ENCODE results near the gene MTX3.

The MTX3 gene

DNA sequence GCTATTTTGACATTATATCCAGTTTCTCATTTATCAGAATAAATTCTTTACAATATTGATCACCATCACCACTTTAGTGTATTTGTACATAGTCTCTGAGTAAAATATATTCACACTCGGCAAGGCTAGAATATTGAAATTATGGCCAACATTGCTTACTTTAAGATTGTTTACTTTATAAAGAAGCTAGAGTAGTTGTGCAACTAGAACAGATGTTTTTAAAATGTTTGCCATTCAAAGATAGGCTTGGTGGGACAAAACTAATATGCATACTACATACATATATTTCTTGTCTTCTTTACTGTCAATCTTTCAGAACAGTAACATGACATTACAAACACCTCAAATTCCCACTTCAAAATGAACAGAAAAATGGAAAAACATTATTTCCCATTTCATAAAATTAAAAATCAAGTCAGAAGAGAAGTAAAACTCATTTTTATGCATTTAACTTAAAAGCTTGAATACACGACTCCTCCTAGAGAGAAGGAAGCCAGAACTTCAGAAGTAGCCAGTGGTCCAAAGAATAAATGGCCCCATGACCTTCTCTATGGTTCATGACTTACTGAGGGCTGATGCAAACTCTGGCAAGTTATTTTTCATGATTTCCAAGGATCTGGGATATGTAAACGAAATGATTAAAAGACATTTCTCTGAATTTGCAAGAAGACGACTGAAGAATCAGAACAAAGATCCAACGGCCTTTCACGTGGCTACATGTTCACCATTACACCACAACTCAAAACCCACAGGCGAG is 14.1 kb downstream of the MTX3 start:
- no peak for DNase-seq

DNA sequence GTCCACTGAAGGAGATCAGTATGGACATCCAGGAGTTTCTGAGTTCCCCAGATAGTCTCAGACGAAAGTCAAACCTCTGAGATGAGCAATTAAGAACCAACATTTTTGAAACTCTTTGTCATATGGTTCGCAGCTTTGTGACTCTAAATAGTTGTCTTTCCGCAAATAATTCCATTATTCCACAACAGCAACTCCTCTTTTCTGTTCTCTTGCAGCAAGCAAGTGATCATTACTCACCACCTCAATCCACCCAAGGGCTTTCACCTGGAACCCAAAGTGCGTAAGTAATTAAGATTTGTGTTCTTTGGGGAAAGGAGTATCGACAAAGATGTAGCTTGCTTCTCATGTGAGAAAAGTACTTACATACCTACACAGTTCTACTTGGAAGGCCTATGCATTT is 15.6 kb downstream of the MTX3 start:
- DNase-seq, result no peak

DNA sequence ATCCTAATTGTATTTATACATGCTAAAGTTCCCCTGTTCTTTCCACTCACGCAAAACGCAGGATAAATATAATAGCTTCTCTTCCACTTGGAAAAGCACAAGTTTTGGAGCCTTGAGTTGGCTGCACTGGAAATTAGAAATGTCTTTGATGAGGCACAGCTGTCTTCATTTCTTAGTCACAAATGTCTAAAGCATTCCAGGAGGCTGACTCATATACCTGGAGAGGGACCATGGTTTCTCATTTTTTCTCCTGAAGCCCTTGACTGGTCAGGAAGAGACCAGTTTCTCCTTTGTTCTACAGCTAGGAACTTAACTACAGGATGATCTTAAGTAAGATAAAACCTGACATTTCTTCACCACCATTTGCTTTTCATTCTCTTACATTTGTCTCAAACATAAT is 16.2 kb downstream of the MTX3 start:
- DNase-seq, result no peak

DNA sequence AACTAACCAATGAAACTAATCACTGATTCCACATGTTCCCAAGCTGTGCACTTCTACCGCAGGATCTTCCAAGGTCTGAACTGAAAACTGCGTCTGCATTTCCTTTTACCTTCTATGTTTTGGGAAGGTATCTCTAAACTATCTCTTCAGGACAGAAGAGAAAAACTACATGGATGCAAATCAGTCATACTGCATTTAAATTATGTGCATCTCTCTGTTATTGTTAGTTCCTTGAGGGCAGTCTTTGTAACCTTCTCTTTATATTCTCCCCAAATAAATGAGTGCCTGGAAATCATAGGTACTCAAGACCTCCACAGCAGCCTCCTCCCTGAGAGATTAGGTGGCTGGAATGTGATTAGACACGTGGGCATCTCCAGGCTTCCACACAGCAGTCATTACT is 17.1 kb downstream of the MTX3 start:
- no peak for DNase-seq

DNA sequence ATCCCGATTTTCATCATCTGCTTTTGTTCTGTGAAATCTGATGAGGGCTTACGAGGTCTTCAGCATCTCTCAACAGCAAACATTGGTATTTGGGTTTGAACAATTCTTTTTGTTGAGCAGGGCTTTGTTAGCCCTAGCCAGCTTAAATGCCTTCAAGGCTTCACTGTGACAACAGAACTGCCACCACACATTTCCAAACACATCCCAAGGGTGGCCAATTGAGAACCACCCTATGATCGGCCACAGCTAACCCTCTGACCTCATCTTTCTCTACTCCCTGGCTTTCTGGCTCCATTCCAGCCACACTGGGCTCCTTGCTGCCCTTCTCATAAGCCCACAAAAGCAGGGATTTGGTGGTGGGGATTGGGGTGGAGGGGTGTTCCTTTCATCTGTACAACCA is 17.6 kb downstream of the MTX3 start:
- no peak for DNase-seq

DNA sequence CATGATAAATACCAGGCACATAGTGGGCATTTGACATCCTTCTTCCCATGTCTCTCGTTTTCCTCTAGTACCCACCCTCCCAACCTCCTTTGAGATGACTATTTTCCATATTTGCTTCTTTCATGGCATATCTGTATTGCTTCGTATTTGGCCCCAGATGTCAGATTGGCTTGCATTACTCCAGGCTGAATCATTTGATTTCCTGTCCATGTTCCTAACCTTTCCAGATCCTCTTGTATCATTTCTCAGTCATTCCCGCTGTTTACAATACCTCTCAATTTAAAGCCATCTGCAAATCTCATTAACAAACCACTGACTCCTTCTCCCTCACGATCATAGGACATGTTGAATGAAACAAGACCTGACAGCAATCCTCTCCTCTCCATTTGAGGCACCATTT is 19.9 kb downstream of the MTX3 start:
- no peak for DNase-seq

DNA sequence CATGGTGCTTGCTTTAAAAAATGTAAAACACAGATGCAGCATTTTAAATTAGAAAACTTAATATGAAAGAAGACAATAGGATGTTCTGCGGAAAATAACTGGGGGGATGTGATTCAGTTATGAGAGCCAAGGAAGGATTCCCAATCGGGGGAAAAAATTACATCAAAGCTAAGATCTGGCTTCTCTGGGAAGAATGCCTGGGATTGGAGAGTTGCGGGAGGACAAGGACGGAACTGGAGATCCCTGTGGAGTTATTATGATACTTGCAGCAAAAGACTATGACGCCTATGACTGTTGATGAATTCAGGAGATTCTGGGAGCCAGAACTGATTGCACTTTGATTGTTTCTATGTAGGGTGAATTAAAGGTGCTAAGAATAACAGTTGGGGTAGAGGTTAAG is 24.6 kb downstream of the MTX3 start:
- DNase-seq, result no peak

DNA sequence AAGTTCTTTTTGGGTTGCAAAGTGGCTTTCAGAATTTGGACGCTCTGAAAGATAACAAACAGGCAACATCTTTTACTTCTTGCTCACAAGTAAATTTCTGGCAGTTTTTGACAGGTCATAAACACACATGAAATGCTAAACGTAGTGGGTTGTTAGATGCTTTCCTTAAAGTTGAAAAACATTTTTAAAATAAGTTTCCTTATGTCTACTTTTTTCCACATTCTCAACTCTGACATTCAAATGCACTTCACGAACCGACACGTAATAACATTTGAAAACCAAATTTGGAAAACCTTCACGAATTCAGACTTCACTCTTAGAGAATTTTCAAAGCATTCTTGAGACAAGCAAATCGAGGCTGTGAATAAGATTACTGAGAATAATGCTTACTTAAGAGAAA is 26.9 kb downstream of the MTX3 start:
- no peak for DNase-seq

DNA sequence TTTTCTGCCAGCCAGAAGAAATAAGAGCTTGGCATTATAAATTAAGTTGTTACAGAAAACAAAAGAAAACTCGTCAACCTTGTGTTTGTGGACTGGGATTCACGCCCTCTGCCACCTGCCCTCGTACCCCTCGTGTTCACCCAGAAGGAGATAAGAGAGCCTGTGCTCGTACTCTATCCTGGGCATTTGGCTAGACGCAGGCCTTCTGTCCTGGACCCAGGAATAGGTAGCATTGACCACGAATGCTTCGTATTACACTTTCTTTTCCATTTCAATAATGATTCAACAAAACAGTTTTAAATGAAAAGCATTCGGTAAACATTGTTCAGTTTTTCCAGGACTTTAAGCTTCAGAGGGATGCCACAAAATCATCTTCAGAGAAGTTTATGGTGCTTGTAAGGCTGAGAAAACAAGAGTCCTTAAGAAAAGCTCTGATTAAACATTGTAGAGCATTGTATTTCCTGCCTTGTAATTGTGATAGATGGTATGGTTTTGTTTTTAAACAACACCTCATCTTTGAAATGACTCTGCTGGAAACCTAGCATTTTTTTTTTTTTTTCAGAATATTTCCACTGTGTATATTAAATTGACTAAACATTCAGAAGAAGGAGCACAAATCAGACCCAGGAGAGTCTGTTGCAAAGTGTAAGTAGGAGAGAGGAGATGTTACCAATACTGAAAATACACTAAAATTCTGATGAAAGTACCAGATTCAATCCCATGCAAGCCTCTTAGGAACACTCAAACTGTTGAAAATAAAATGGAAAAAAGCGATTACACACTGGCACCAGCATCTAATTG is 27.6 kb downstream of the MTX3 start:
- no peak for DNase-seq

DNA sequence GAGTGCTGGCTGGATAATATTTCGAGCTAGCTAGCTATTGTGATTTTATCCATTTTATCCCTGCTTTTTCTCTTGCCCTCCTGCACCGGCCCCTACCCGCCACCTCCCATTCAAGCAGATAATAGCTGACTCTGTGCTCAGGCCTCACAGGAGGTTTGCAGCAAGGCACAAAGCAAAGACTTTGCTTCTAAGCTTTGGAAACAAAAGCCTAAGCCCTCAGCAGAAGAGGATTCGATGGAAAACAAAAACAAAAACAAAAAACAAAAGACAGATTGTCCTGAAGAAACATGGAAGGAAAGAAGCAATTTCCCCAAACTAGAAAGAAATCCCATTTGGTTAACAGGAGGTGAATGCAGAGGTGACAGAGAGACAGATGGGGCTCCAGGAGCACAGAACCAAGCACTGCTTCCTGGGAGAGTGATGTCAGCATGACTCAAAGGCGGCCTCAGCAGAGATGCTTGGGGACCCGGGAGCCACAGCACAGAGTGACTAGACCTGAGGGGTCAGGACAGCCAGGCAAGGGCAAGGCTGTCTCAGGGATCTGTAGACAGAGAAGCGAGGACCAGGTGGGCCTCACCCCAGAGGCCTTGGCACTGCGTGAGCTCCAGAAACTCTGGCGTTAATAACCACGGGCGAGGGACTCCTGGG is 28.4 kb downstream of the MTX3 start:
- DNase-seq, result no peak

DNA sequence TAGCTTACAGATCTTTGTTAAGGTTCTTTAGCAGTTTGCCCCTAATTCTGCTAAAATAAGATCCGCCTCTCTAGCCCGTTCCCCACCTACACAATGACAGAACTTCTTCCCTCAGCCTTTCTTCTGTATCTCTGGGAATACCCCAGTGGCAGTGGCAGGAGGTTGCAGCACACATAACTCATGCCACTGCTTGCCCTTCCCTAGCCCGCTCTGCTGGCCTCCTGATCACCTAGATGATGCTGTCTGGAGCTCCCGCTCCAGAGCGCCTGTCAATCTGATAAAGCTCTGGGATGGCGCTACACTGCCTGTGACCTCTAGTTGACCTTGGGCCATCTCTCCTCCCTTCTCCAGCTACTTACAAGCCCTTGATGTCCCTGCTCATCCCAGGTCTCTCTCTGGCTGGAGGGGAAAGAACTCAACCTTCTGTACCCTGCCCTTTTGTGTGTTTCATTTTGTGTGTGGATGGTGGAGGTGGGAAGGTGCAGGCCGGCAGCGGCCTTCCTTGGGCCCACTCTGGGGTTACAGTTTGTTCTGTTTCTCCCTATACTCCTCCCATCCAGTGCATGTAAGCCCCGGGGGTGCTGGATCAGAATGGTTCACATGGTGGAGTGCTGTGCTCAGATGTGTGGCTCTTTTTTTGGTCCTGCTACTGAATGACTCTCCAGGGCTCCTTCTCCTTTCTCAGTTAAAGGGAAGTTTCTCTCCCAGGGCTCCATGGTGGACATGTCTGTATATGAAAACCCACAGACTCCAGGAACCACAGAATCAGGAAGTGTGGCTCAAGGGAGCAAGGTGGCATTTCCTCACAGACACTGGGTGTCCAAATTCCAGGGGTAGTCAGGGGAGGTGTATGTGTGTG is 29.1 kb downstream of the MTX3 start:
- no peak for DNase-seq

DNA sequence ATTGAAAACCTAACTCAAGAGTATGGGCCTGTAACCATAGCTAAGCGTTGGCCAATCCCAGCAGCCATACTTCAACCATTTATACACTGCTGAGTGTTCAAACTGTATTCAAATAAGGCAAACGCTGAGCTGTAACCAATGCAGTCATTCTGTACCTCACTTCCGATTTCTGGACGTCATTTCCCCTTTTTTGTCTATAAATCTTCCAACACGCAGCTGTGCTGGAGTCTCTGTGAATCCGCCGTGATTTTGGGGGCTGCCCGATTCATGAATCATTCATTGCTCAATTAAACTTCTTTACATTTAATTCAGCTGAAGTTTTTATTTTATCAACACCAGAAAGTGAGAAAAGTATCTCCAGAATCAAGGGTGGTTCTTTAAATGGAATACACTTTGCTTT is 31.7 kb downstream of the MTX3 start:
- DNase-seq, result no peak

DNA sequence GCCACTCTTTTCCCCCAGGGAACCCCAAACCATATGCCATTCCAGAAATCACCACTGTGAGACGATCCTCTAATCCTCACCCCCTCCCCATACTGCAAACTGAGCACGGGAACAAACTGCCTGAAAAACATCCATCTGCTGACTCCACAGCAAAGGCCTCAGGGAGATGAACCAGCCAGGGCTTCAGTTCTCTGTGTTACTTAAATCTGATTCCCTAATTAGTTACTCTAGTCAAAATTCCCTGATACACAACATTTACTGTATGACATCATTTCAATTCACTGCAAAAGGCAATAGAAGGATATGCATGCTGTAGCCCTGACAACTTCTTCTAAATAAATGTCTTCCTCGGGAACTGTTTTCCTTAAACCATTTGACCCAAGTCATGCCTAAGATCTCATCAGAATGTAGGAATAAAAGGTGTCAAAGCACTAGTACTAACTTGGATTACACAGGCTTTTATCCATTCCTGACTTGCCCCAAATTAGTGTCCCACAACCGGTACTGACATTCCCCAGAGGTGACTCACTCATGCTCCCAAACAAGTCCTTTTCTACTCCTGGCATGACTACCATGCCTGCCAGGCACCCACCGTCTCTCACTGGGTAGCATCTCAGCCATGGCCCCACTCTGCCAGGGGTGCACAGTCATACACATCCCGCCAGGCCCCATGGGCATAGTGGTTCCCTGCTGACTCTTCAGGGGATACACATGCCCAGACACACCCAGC is 35.0 kb downstream of the MTX3 start:
- DNase-seq, result no peak

DNA sequence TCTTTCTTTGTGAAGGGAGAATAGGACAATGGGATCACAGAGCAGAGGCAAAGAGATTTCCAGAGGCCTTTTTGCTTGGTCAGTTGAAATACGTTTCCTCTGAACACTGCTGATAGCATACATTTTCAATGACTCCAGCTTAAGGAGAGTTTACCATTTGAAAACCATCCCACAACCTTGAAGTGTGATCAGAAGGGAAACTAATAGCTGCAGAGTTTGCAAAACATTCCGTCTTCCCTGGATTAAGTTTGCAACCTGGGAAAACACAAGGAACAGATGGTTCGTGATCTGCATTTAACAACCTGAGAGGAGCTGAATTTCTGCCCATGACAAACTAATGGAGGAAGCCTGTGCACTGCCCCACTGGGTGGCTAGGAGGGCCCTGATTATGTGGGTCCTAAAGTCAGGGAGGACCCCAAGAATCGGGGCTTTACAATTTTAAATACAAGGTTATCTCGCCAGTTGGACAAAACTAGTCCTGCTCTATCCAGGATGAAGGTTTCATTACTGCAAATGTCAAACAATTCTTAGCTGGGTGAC is 35.6 kb downstream of the MTX3 start:
- DNase-seq, result no peak

DNA sequence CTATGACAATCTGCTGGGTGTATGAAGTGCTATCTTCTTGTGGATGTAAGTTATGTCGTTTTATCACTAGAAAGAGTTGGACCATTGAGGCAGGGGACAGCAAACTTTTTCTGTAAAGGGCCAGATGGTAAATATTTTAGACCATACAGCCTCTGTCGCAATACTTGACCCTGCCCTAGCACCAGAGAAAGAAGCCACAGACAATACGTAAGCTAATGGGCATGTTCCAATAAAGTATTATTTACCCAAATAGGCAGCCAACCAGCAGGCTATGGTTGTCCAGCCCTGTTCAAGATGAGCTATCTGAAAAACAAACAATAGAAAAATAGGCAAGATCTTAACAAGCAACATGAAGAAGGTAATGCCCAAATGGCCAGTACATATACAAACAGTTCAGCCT is 36.4 kb downstream of the MTX3 start:
- no peak for DNase-seq

DNA sequence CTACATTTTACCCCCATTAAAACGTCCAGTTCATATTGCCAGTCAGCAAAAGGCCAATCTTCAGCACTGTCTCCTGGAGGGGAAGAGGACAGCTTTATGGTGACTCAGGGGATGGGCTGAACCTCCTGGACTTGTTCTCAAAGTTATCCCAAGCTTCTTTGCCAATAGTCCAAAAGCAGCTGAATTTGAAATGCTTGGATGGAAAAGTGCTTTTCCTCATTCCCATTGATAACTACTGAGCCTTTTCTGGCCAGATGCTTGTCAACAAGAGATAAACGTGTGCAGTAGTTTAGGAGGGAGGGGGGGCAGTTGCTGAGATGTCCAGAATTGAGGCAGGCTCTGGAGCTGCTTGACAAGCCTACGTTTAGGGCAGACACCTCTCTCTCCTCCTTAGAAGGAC is 43.5 kb downstream of the MTX3 start:
- no peak for DNase-seq

DNA sequence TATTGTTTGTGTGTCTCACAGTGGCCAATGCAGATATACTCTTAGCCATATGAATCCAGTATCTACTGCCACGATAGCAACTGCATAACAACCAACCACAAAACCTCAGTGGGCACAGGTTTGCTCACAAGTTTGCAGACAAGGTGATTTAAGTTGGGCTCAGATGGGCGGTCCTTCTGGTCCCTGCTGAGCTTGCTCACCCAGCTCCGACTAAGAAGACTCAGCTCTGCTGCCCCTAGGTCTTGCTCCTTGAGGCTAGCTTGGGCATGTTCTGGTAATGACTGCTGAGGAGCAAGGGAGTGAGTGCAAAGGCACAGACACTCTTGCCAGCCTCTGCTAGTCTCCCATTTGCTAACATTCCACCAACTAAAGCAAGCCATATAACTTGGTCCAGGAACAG is 52.6 kb downstream of the MTX3 start:
- no peak for DNase-seq

DNA sequence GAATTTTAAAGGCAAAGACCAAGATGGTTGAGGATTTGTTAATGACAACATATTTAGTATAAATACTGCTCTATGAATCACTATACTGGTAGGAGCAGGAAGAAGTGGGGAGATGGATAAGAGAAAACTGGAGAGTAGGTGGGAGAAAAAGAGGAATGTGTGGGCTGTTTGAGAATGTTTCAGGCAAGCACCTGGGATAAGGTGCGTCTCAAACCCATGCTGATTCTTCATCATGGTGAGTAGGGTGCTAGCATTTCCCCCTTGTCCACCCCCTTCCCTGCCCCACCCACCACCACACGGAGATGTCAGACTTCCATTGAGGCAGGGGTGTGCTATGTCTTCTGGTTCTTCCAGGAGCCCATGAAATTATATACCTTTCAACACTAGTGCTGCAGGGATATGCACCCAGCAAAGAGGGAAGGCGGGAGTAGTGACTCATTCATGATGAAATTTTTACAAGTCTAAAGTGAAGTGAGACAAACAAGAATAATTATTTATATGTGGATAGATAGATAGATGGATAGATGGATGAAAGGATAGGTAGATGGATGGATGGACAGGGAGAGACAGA is 54.3 kb downstream of the MTX3 start:
- DNase-seq, result no peak

DNA sequence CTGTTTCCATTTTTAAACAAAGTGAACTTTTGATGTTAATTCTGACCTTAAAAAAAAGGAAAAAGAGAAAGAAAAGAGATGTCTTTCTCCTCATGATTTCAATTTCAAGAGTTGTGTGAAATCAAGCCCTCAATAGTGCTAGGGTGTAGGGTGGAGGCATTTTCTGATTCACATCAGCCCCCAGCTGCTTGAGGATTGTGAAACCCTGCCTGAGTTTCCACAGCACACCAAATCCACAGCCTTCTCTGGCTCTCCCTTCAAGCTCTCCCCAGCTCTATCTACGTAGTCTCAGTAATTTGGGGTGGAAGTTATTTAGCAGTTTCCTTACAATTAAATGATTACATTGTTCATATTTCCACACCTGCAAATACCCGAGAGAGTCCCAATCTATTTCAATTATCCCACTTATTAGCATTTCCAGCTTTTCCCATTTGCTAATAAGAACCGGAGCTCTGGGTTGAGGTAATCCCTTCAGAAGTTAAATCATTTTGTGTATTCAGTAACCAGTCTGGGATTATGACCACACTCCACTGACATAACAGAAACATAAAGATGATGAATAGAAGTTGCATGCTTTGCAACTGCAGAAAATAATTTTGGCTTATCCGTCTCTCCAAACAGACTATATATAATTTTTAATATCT is 54.9 kb downstream of the MTX3 start:
- no peak for DNase-seq

DNA sequence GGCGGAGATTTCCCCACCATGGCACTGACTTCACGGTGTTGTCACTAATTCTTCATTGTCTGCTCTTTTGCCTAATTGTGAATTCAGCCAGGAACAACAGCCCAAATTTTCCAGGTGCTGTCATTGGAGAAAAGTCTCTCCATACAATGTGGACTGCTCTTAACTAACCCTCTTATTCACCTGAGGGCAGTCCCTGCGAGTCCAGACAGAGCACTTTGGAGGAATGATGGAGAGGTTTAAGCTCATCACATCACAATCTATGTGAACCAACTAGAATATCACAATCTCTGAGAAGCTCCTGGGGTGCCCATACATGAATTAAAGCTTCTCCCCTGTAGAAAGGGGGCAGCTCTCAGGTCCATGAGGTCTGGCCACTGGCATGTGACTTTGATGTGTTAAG is 56.4 kb downstream of the MTX3 start:
- DNase-seq, result no peak

Measured in cortex of kidney (tissue), 1 donor.